Stomach (tissue), 9 donors: ENCODE measurements around the gene SCYGR4. TPM values are rescaled to one million over a fixed set of nuclear protein-coding genes. Genes with fewer than 3 reads are reported as not detected.

Experiments used
- DNase-seq, 2 donors: peaks; one replicate each; pipeline versions ENCODE4 v3.0.0 to v3.0.0-alpha.2; 2013 to 2019
- H3K27ac ChIP-seq, 5 donors: fragments of 200-600 bp in 4 of 5; sonication (generic) in 4 of 5; one replicate each; pipeline ENCODE4 v1.5.1; 2013 to 2019; ENCODE audit warnings: mild to moderate bottlenecking in 1 of 5, moderate library complexity in 1 of 5
- H3K27me3 ChIP-seq, 3 donors: fragments of 200-600 bp; sonication (generic); one replicate each; pipeline ENCODE4 v1.5.1; 2017 to 2019; ENCODE audit warnings: mixed run types in 1 of 3
- H3K36me3 ChIP-seq, 4 donors: fragments of 200-600 bp; sonication (generic); 1 replicate in 3 of 4; 2 replicates in 1 of 4; pipeline ENCODE4 v1.5.1; 2016 to 2019
- H3K4me1 ChIP-seq, 4 donors: fragments of 200-600 bp; sonication (generic); one replicate each; pipeline ENCODE4 v1.5.1; 2016 to 2019
- H3K4me3 ChIP-seq, 4 donors: fragments of 200-600 bp; sonication (generic) in 3 of 4; one replicate each; pipeline ENCODE4 v1.5.1; 2016 to 2019; ENCODE audit warnings: mild to moderate bottlenecking in 1 of 4
- H3K9me3 ChIP-seq, 4 donors: fragments of 200-600 bp; sonication (generic); one replicate each; pipeline ENCODE4 v1.5.1; 2016 to 2019
- CTCF ChIP-seq, 7 experiments: fragments of 450-650 bp in 4 of 7; fragments of 200-600 bp in 3 of 7; sonication (generic) in 3 of 7; IDR thresholded peaks; one replicate each; pipeline ENCODE4 v1.5.1; 2016 to 2019; ENCODE audit warnings: antibody characterized with exemption in 7 of 7, control low read depth in 2 of 7, mild to moderate bottlenecking in 1 of 7
- EP300 ChIP-seq: sonication (generic); formaldehyde crosslinking; IDR thresholded peaks from one replicate; pipeline ENCODE4 v1.6.1; 2017; ENCODE audit warnings: antibody characterized with exemption
- POLR2A ChIP-seq, 4 donors: fragments of 450-650 bp; IDR thresholded peaks; one replicate each; pipeline ENCODE4 v1.6.1; 2016; ENCODE audit warnings: antibody characterized with exemption in 4 of 4, control low read depth in 2 of 4, mild to moderate bottlenecking in 1 of 4, moderate library complexity in 1 of 4
- POLR2AphosphoS5 ChIP-seq, 3 donors: sonication (generic); formaldehyde crosslinking; IDR thresholded peaks; one replicate each; pipeline ENCODE4 v1.6.1; 2016; ENCODE audit warnings: antibody characterized with exemption in 3 of 3
- WGBS, 5 donors: extraction: QIAGEN DNeasy Blood & Tissue Kit in 3 of 5; methylation state at CpG; one replicate each; pipeline versions ENCODE4 v1.1.5 to v1.1.7; 2013 to 2018; 5-methylcytosine and 5-hydroxymethylcytosine counted together
- intact Hi-C: fragments of 100-400 bp; cut with DNase I; formaldehyde crosslinking; loops from one replicate; pipeline ENCODE4 v1.15.1; 2023; ENCODE audit warnings: low total_unique reads
- polyA plus RNA-seq, 3 donors: library from polyadenylated mRNA; stranded (reverse); fragments of 200-250 nt; gene quantifications; one replicate each; pipeline ENCODE4 v1.2.3, GENCODE V29; 2013
- total RNA-seq, 5 donors: library from RNA; depleted of rRNA; stranded (reverse); fragments of >200 nt; gene quantifications; one replicate each; pipeline versions ENCODE4 v1.1.0 to v1.2.3, GENCODE V29; 2014 to 2016
- donor health status: healthy with polysubstance abuse.
- donor health status: Bipolar disorder and iron deficiency.
- donor health status: healthy.

Gene SCYGR4
- total and polyA plus RNA-seq, 8 donors: not detected

GRCh38 chr2:227655454-227655853 is 38.2 kb downstream of the SCYGR4 start:
- H3K27ac ChIP-seq: no peak overlapping the region
- H3K4me1 ChIP-seq: peaks cover 0 to 6% (median 2%) of the 10 kb centered on the region in 4 donors
- 43 to 73% (median 58%) methylated on average over 1 of the region's 1 CpG for WGBS, 5 donors
- DNase-seq: no peak
- no peaks in the 10 kb centered on the region for H3K27me3 ChIP-seq
- H3K4me3 ChIP-seq: no peak overlapping the region
- no peak for TF ChIP-seq POLR2A (IDR thresholded peaks at IDR 0.05)
- TF ChIP-seq POLR2AphosphoS5 (IDR thresholded peaks at IDR 0.05): peak in 2 of 3 donors; percentile 6 to 12
- H3K36me3 ChIP-seq: no peaks in the 10 kb centered on the region
- intact Hi-C loops: no loop called here
- no peaks in the 10 kb centered on the region for H3K9me3 ChIP-seq

- no peak overlapping the region for H3K4me3 ChIP-seq
- no peak for DNase-seq
- intact Hi-C loops: no loop called here
- no peak overlapping the region for H3K27ac ChIP-seq
- no peaks in the 10 kb centered on the region for H3K27me3 ChIP-seq
- peaks cover 0 to 6% (median 2%) of the 10 kb centered on the region in 4 donors for H3K4me1 ChIP-seq
- no peaks in the 10 kb centered on the region for H3K36me3 ChIP-seq
- WGBS, 5 donors: 71 to 84% (median 79%) methylated on average over 8 of the region's 8 CpGs
- H3K9me3 ChIP-seq: no peaks in the 10 kb centered on the region
- TF ChIP-seq POLR2AphosphoS5 (IDR thresholded peaks at IDR 0.05) (no peak), EP300 (no peak), POLR2A (IDR thresholded peaks at IDR 0.05) (no peak), CTCF (IDR thresholded peaks at IDR 0.05) (no peak)
Observed at GRCh38 chr2:227657199-227657845, 40.0 kb downstream of the SCYGR4 start.

- Histone ChIP-seq H3K36me3 (no peaks in the 10 kb centered on the region), H3K27me3 (no peaks in the 10 kb centered on the region), H3K4me3 (no peak overlapping the region), H3K4me1 (peaks cover 0 to 6% (median 0%) of the 10 kb centered on the region in 4 donors), H3K27ac (no peak overlapping the region), H3K9me3 (no peaks in the 10 kb centered on the region)
- DNase-seq: no peak
- TF ChIP-seq CTCF (IDR thresholded peaks at IDR 0.05): no peak
- TF ChIP-seq POLR2A (IDR thresholded peaks at IDR 0.05): no peak
- TF ChIP-seq POLR2AphosphoS5 (IDR thresholded peaks at IDR 0.05): no peak
- no peak for TF ChIP-seq EP300
- WGBS, 5 donors: 47 to 66% (median 59%) methylated on average over 7 of the region's 7 CpGs
- intact Hi-C loops: loop anchor here (5.0 kb wide), 1 partner anchor 106 kb away; no protein-coding TSS in a partner anchor
Observed at GRCh38 chr2:227661025-227661649, 43.8 kb downstream of the SCYGR4 start.

GRCh38 chr2:227661827-227662226 is 44.5 kb downstream of the SCYGR4 start:
- H3K27ac ChIP-seq: no peak overlapping the region
- DNase-seq: no peak

More at GRCh38 chr2:227661827-227662226, 44.5 kb downstream of the SCYGR4 start:
- peaks cover 0 to 6% (median 0%) of the 10 kb centered on the region in 4 donors for H3K4me1 ChIP-seq
- intact Hi-C loops: loop anchor here (5.0 kb wide), 1 partner anchor 105 kb away; no protein-coding TSS in a partner anchor
- H3K36me3 ChIP-seq: no peaks in the 10 kb centered on the region
- H3K9me3 ChIP-seq: no peaks in the 10 kb centered on the region
- whole genome bisulfite sequencing, 5 donors: 41 to 51% (median 44%) methylated on average over 3 of the region's 3 CpGs
- TF ChIP-seq POLR2AphosphoS5 (IDR thresholded peaks at IDR 0.05) (no peak), POLR2A (IDR thresholded peaks at IDR 0.05) (no peak), EP300 (no peak), CTCF (IDR thresholded peaks at IDR 0.05) (no peak)
- no peaks in the 10 kb centered on the region for H3K27me3 ChIP-seq
- H3K4me3 ChIP-seq: no peak overlapping the region
